ENCODE measurements around the gene PFKL.

PFKL gene

GRCh38 chr21:44295163-44295573 is 4.7 kb upstream of the PFKL start:
- DNase-seq, result no peak

GRCh38 chr21:44295646-44296045 is 4.2 kb upstream of the PFKL start:
- DNase-seq, result no peak

GRCh38 chr21:44296103-44296519 is 3.7 kb upstream of the PFKL start:
- DNase-seq, result no peak

GRCh38 chr21:44296916-44297315 is 2.9 kb upstream of the PFKL start:
- no peak for DNase-seq

- peak; percentile 83 for DNase-seq
These were observed 2.1 kb upstream of the PFKL start for GRCh38 chr21:44297525-44298290.

- DNase-seq, result peak; percentile 52
These were observed 1.6 kb upstream of the PFKL start for GRCh38 chr21:44298301-44298700.

GRCh38 chr21:44299085-44299457 is 782 bp upstream of the PFKL start:
- DNase-seq, result no peak

GRCh38 chr21:44300262-44300959 is 558 bp downstream of the PFKL start:
- DNase-seq, result peak; percentile 71

- DNase-seq, result no peak
These were observed 1.3 kb downstream of the PFKL start for GRCh38 chr21:44301141-44301540.

GRCh38 chr21:44301961-44302406 is 2.1 kb downstream of the PFKL start:
- DNase-seq, result no peak

- DNase-seq, result peak; percentile 41
These were observed 2.9 kb downstream of the PFKL start for GRCh38 chr21:44302573-44303401.

GRCh38 chr21:44303490-44303981 is 3.7 kb downstream of the PFKL start:
- no peak for DNase-seq

- DNase-seq, result no peak
These were observed 4.3 kb downstream of the PFKL start for GRCh38 chr21:44304011-44304616.

- DNase-seq, result peak; percentile 53
These were observed 5.0 kb downstream of the PFKL start for GRCh38 chr21:44304877-44305293.

GRCh38 chr21:44305691-44306090 is 5.8 kb downstream of the PFKL start:
- no peak for DNase-seq

- DNase-seq, result no peak
These were observed 7.3 kb downstream of the PFKL start for GRCh38 chr21:44306936-44307704.

GRCh38 chr21:44310628-44311507 is 11.0 kb downstream of the PFKL start:
- no peak for DNase-seq

- no peak for DNase-seq
These were observed 12.2 kb downstream of the PFKL start for GRCh38 chr21:44312089-44312488.

GRCh38 chr21:44312716-44313115 is 12.9 kb downstream of the PFKL start:
- no peak for DNase-seq

- DNase-seq, result no peak
These were observed 13.6 kb downstream of the PFKL start for GRCh38 chr21:44313451-44313850.

GRCh38 chr21:44314128-44314527 is 14.3 kb downstream of the PFKL start:
- DNase-seq, result no peak

Measured in RPMI8226 (cell line).